Neural crest cell (in vitro differentiated cells): Measurements from ENCODE around the gene SLC17A4. TPM values are rescaled to one million over a fixed set of nuclear protein-coding genes. Genes with fewer than 3 reads are reported as not detected.

Experiments
- DNase-seq: peaks from one replicate; pipeline ENCODE4 v3.0.0; 2021; ENCODE audit warnings: low read depth, mixed read lengths, low spot score
- H3K27ac Mint-ChIP-seq: one replicate; pipeline ENCODE4 v1.8.0; 2021; ENCODE audit warnings: mild to moderate bottlenecking, mixed read lengths; ENCODE audit not compliant: unreplicated experiment
- H3K27me3 Mint-ChIP-seq: 2 replicates; pipeline ENCODE4 v1.8.0; 2021; ENCODE audit warnings: low read depth, mild to moderate bottlenecking, mixed read lengths
- H3K36me3 Mint-ChIP-seq: 2 replicates; pipeline ENCODE4 v1.8.0; 2021; ENCODE audit warnings: low read depth, mild to moderate bottlenecking, mixed read lengths
- H3K4me1 Mint-ChIP-seq: 2 replicates; pipeline ENCODE4 v1.8.0; 2021; ENCODE audit warnings: mixed read lengths
- H3K4me3 Mint-ChIP-seq: one replicate; pipeline ENCODE4 v1.8.0; 2021; ENCODE audit warnings: mild to moderate bottlenecking, mixed read lengths
- H3K9me3 Mint-ChIP-seq: 2 replicates; pipeline ENCODE4 v1.8.0; 2021; ENCODE audit warnings: mixed read lengths
- CTCF ChIP-seq: fragments of 200-600 bp; sonication (generic); conservative IDR thresholded peaks from 2 replicates; pipeline ENCODE4 v1.5.0; 2021; ENCODE audit warnings: antibody characterized with exemption, mild to moderate bottlenecking
- total RNA-seq: library from RNA; stranded (reverse); gene quantifications from 2 replicates; pipeline ENCODE4 v1.2.1, GENCODE V29; 2021

Gene SLC17A4
- total RNA-seq, 1 donor from 2014 or later, result not detected

DNA sequence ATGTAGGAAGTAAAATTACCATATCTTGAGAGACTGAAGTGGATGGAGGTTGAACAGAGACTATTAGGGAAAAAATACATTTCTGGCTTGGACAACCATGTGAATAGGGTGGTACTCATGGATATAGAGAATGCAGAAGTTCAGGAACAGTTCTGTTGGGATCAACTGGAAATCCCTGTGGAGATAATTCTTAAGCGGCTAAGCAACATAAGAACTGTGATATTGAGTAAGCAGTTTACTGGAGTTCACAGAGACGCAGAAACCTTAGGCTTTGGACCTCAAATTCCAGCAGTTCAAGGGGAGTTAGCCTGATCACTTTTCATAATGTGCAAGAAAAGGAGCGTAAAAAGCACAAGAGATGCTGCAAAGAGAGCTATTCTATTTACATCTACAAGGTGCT lies 23.6 kb upstream of the SLC17A4 start:
- Mint-ChIP-seq H3K27me3 (peaks cover 10% of the 10 kb centered on the region), H3K4me1 (no peaks in the 10 kb centered on the region), H3K9me3 (peaks cover 14% of the 10 kb centered on the region)

DNA sequence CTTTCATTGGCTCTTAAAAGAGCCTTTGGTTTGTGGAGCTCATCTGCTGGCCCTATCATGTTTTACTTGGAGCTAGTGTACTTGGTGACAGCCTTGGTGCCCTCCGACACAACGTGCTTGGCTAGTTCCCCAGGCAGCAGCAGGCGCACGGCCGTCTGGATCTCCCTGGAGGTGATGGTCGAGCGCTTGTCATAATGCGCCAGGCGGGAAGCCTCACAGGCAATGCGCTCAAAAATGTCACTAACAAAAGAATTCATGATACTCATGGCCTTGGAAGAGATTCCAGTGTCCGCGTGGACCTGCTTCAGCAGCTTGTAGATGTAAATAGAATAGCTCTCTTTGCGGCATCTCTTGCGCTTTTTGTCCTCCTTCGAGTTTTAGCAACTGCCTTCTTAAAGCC lies 22.8 kb upstream of the SLC17A4 start:
- H3K4me3 Mint-ChIP-seq, result no peak overlapping the region
- H3K27me3 Mint-ChIP-seq, result peaks cover 10% of the 10 kb centered on the region
- H3K27ac Mint-ChIP-seq, result no peak overlapping the region
- peaks cover 14% of the 10 kb centered on the region for H3K9me3 Mint-ChIP-seq
- DNase-seq, result no peak
- no peaks in the 10 kb centered on the region for H3K4me1 Mint-ChIP-seq
- peaks cover 5% of the 10 kb centered on the region for H3K36me3 Mint-ChIP-seq
- no peak for TF ChIP-seq CTCF

More for the DNA sequence above, 23.6 kb upstream of the SLC17A4 start:
- TF ChIP-seq CTCF, result no peak
- no peak overlapping the region for H3K4me3 Mint-ChIP-seq
- DNase-seq, result no peak
- no peak overlapping the region for H3K27ac Mint-ChIP-seq
- peaks cover 2% of the 10 kb centered on the region for H3K36me3 Mint-ChIP-seq

- no peaks in the 10 kb centered on the region for H3K4me1 Mint-ChIP-seq
- DNase-seq, result no peak
- peaks cover 5% of the 10 kb centered on the region for H3K36me3 Mint-ChIP-seq
- H3K27me3 Mint-ChIP-seq, result peaks cover 10% of the 10 kb centered on the region
- H3K4me3 Mint-ChIP-seq, result no peak overlapping the region
- no peak for TF ChIP-seq CTCF
- peaks cover 14% of the 10 kb centered on the region for H3K9me3 Mint-ChIP-seq
- no peak overlapping the region for H3K27ac Mint-ChIP-seq
Measured at GRCh38 chr6:25732468-25733198, 21.9 kb upstream of the SLC17A4 start.

DNA sequence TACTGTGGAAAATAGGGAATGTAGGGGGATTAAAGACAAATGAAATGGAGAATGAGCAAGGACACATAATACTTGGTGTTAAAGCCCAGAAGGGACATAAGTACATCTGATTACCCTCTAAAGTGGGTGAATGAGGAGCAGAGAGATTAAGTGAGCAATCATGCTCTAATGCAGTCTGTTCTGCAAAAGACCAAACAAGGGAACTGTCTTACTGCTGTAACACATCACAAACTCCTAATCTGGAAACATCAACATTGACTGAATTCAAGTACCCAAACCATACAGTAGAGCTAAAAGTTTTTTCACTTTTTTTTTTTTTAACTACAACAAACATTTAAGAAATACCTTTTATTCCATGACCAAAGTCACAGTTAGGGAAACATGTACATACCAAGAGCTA lies 19.3 kb upstream of the SLC17A4 start:
- Mint-ChIP-seq H3K27me3 (peaks cover 8% of the 10 kb centered on the region), H3K27ac (no peak overlapping the region), H3K36me3 (peaks cover 5% of the 10 kb centered on the region), H3K9me3 (peaks cover 16% of the 10 kb centered on the region), H3K4me3 (no peak overlapping the region), H3K4me1 (no peaks in the 10 kb centered on the region)
- TF ChIP-seq CTCF, result no peak
- DNase-seq, result no peak

GRCh38 chr6:25743868-25744267 lies 10.7 kb upstream of the SLC17A4 start:
- H3K36me3 Mint-ChIP-seq, result peaks cover 3% of the 10 kb centered on the region
- peaks cover 7% of the 10 kb centered on the region for H3K9me3 Mint-ChIP-seq

More at GRCh38 chr6:25743868-25744267, 10.7 kb upstream of the SLC17A4 start:
- Mint-ChIP-seq H3K4me1 (peaks cover 5% of the 10 kb centered on the region), H3K27me3 (no peaks in the 10 kb centered on the region), H3K4me3 (no peak overlapping the region), H3K27ac (no peak overlapping the region)
- TF ChIP-seq CTCF, result no peak
- no peak for DNase-seq
